GM13977 (cell line): ENCODE data around the gene ITGB2.
A peak's percentile ranks its signal among the peaks of the same experiment; 100 is the strongest.

ENCODE experiments used
- DNase-seq: peaks from one replicate; pipeline ENCODE4 v3.0.0; 2012; ENCODE audit warnings: low spot score
- CTCF ChIP-seq: IDR thresholded peaks from 2 replicates; pipeline ENCODE4 v1.5.1; 2012; ENCODE audit warnings: mild to moderate bottlenecking, control low read depth; ENCODE audit not compliant: insufficient read depth; ENCODE audit errors: extremely low read depth, missing control alignments
- in situ Hi-C: fragments of 300-500 bp; cut with MboI; formaldehyde crosslinking; loops from one replicate; pipeline ENCODE4 v1.12.0; 2022; ENCODE audit warnings: low sequenced_read_pairs, low pct_unique_long_range_greater_than_20kb, mixed read lengths, inconsistent platforms; ENCODE audit not compliant: unreplicated experiment

Gene ITGB2

GRCh38 chr21:44878053-44878982 lies 42.4 kb downstream of the ITGB2 start:
- no peak for TF ChIP-seq CTCF
- in situ Hi-C loops = no loop called here
- no peak for DNase-seq

GRCh38 chr21:44876849-44877575 lies 43.7 kb downstream of the ITGB2 start:
- no peak for DNase-seq
- in situ Hi-C loops = no loop called here
- no peak for TF ChIP-seq CTCF

- no peak for DNase-seq
- TF ChIP-seq CTCF = peak; percentile 16
- in situ Hi-C loops = no loop called here
Observed at GRCh38 chr21:44875316-44875700, 45.4 kb downstream of the ITGB2 start.

- in situ Hi-C loops = no loop called here
- TF ChIP-seq CTCF = no peak
- peak; percentile 52 for DNase-seq
Observed at GRCh38 chr21:44874497-44875315, 46.0 kb downstream of the ITGB2 start.

GRCh38 chr21:44874240-44874496 lies 46.5 kb downstream of the ITGB2 start:
- no peak for TF ChIP-seq CTCF
- in situ Hi-C loops = no loop called here
- DNase-seq = no peak
